Activated T-helper 1 cell treated with anti-CD3 and anti-CD28 coated beads, Interleukin-12 subunit alpha, Interleukin-12 subunit beta, Interleukin-2, Interleukin-4 antibody, amounts not matched to agents 30 ng/mL and 10 ng/mL and 1 ng/mL, durations not matched to agents 14 hours and 24 hours and 36 hours (primary cell): Measurements from ENCODE around the gene AKAP8L. TPM values are rescaled to one million over a fixed set of nuclear protein-coding genes. Genes with fewer than 3 reads are reported as not detected.

Experiments used
- DNase-seq: peaks from one replicate; pipeline ENCODE4 v3.0.0; 2021; ENCODE audit warnings: low spot score
- H3K27ac Mint-ChIP-seq: one replicate; pipeline ENCODE4 v1.8.0; 2021; ENCODE audit warnings: mild to moderate bottlenecking, mixed read lengths
- H3K27me3 Mint-ChIP-seq: one replicate; pipeline ENCODE4 v1.8.0; 2022; ENCODE audit warnings: mild to moderate bottlenecking, moderate library complexity, mixed read lengths; ENCODE audit not compliant: insufficient read depth
- H3K36me3 Mint-ChIP-seq: one replicate; pipeline ENCODE4 v1.8.0; 2021; ENCODE audit warnings: low read depth, mixed read lengths
- H3K4me1 Mint-ChIP-seq: one replicate; pipeline ENCODE4 v1.8.0; 2021; ENCODE audit warnings: low read depth, mixed read lengths
- H3K4me3 Mint-ChIP-seq: one replicate; pipeline ENCODE4 v1.8.0; 2021; ENCODE audit warnings: mild to moderate bottlenecking, moderate library complexity, mixed read lengths
- H3K9me3 Mint-ChIP-seq: one replicate; pipeline ENCODE4 v1.8.0; 2021; ENCODE audit warnings: mixed read lengths
- intact Hi-C: fragments of 100-400 bp; cut with micrococcal nuclease; formaldehyde crosslinking; loops from one replicate; pipeline ENCODE4 v1.15.1; 2024
- total RNA-seq: library from RNA; stranded (reverse); gene quantifications from 2 replicates; pipeline ENCODE4 v1.2.3, GENCODE V29; 2022

AKAP8L gene
- total RNA-seq, 1 donor from 2014 or later, result 77.9 TPM

GRCh38 chr19:15444505-15445226 is 25.9 kb upstream of the AKAP8L start:
- intact Hi-C loops, result no loop called here
- H3K4me1 Mint-ChIP-seq, result peaks cover 8% of the 10 kb centered on the region
- H3K36me3 Mint-ChIP-seq, result peaks cover 15% of the 10 kb centered on the region
- H3K4me3 Mint-ChIP-seq, result no peak overlapping the region
- peaks cover 3% of the 10 kb centered on the region for H3K27me3 Mint-ChIP-seq
- no peaks in the 10 kb centered on the region for H3K9me3 Mint-ChIP-seq
- no peak overlapping the region for H3K27ac Mint-ChIP-seq
- no peak for DNase-seq

- H3K27ac Mint-ChIP-seq, result no peak overlapping the region
- no peaks in the 10 kb centered on the region for H3K9me3 Mint-ChIP-seq
- DNase-seq, result no peak
- peaks cover 14% of the 10 kb centered on the region for H3K36me3 Mint-ChIP-seq
- H3K4me1 Mint-ChIP-seq, result peaks cover 6% of the 10 kb centered on the region
- intact Hi-C loops, result no loop called here
- no peak overlapping the region for H3K4me3 Mint-ChIP-seq
- H3K27me3 Mint-ChIP-seq, result peaks cover 3% of the 10 kb centered on the region
Observed at GRCh38 chr19:15443838-15444237, 25.1 kb upstream of the AKAP8L start.

- intact Hi-C loops, result no loop called here
- H3K27me3 Mint-ChIP-seq, result no peaks in the 10 kb centered on the region
- H3K27ac Mint-ChIP-seq, result no peak overlapping the region
- peaks cover 1% of the 10 kb centered on the region for H3K4me1 Mint-ChIP-seq
- no peak for DNase-seq
- no peak overlapping the region for H3K4me3 Mint-ChIP-seq
- H3K36me3 Mint-ChIP-seq, result peaks cover 9% of the 10 kb centered on the region
- H3K9me3 Mint-ChIP-seq, result no peaks in the 10 kb centered on the region
Observed at GRCh38 chr19:15443325-15443724, 24.5 kb upstream of the AKAP8L start.

GRCh38 chr19:15442142-15442920 is 23.5 kb upstream of the AKAP8L start:
- intact Hi-C loops, result no loop called here
- Mint-ChIP-seq H3K4me1 (no peaks in the 10 kb centered on the region), H3K27me3 (no peaks in the 10 kb centered on the region)

GRCh38 chr19:15441317-15441716 is 22.5 kb upstream of the AKAP8L start:
- Mint-ChIP-seq H3K4me3 (no peak overlapping the region), H3K27ac (no peak overlapping the region)

More at GRCh38 chr19:15442142-15442920, 23.5 kb upstream of the AKAP8L start:
- Mint-ChIP-seq H3K27ac (no peak overlapping the region), H3K4me3 (no peak overlapping the region), H3K9me3 (no peaks in the 10 kb centered on the region), H3K36me3 (peaks cover 6% of the 10 kb centered on the region)
- DNase-seq, result no peak

GRCh38 chr19:15439821-15440641 is 21.2 kb upstream of the AKAP8L start:
- H3K27ac Mint-ChIP-seq, result no peak overlapping the region
- H3K4me1 Mint-ChIP-seq, result peaks cover 5% of the 10 kb centered on the region
- H3K36me3 Mint-ChIP-seq, result no peaks in the 10 kb centered on the region
- H3K27me3 Mint-ChIP-seq, result no peaks in the 10 kb centered on the region
- intact Hi-C loops, result no loop called here
- H3K4me3 Mint-ChIP-seq, result no peak overlapping the region
- H3K9me3 Mint-ChIP-seq, result no peaks in the 10 kb centered on the region
- DNase-seq, result no peak

More at GRCh38 chr19:15441317-15441716, 22.5 kb upstream of the AKAP8L start:
- Mint-ChIP-seq H3K36me3 (no peaks in the 10 kb centered on the region), H3K9me3 (no peaks in the 10 kb centered on the region), H3K4me1 (peaks cover 2% of the 10 kb centered on the region), H3K27me3 (no peaks in the 10 kb centered on the region)
- intact Hi-C loops, result no loop called here
- DNase-seq, result no peak

- Mint-ChIP-seq H3K27me3 (no peaks in the 10 kb centered on the region), H3K4me1 (peaks cover 5% of the 10 kb centered on the region), H3K9me3 (no peaks in the 10 kb centered on the region), H3K27ac (no peak overlapping the region), H3K36me3 (no peaks in the 10 kb centered on the region), H3K4me3 (no peak overlapping the region)
- no peak for DNase-seq
- intact Hi-C loops, result no loop called here
Observed at GRCh38 chr19:15439078-15439799, 20.5 kb upstream of the AKAP8L start.

- DNase-seq, result no peak
- H3K9me3 Mint-ChIP-seq, result no peaks in the 10 kb centered on the region
- no peak overlapping the region for H3K4me3 Mint-ChIP-seq
- no peak overlapping the region for H3K27ac Mint-ChIP-seq
- H3K27me3 Mint-ChIP-seq, result no peaks in the 10 kb centered on the region
- intact Hi-C loops, result no loop called here
- H3K36me3 Mint-ChIP-seq, result no peaks in the 10 kb centered on the region
- peaks cover 5% of the 10 kb centered on the region for H3K4me1 Mint-ChIP-seq
Observed at GRCh38 chr19:15438577-15438976, 19.8 kb upstream of the AKAP8L start.

GRCh38 chr19:15438124-15438496 is 19.3 kb upstream of the AKAP8L start:
- DNase-seq, result no peak

GRCh38 chr19:15437355-15438123 is 18.8 kb upstream of the AKAP8L start:
- DNase-seq, result no peak
- H3K36me3 Mint-ChIP-seq, result no peaks in the 10 kb centered on the region

More at GRCh38 chr19:15438124-15438496, 19.3 kb upstream of the AKAP8L start:
- Mint-ChIP-seq H3K4me3 (no peak overlapping the region), H3K36me3 (no peaks in the 10 kb centered on the region), H3K4me1 (peaks cover 10% of the 10 kb centered on the region), H3K27ac (no peak overlapping the region), H3K27me3 (no peaks in the 10 kb centered on the region), H3K9me3 (no peaks in the 10 kb centered on the region)
- intact Hi-C loops, result no loop called here

GRCh38 chr19:15436826-15437110 is 18.0 kb upstream of the AKAP8L start:
- Mint-ChIP-seq H3K27ac (no peak overlapping the region), H3K4me3 (no peak overlapping the region), H3K36me3 (peaks cover 3% of the 10 kb centered on the region), H3K4me1 (peaks cover 15% of the 10 kb centered on the region), H3K27me3 (no peaks in the 10 kb centered on the region), H3K9me3 (no peaks in the 10 kb centered on the region)
- no peak for DNase-seq
- intact Hi-C loops, result no loop called here

More at GRCh38 chr19:15437355-15438123, 18.8 kb upstream of the AKAP8L start:
- intact Hi-C loops, result no loop called here
- no peak overlapping the region for H3K27ac Mint-ChIP-seq
- H3K4me3 Mint-ChIP-seq, result no peak overlapping the region
- H3K9me3 Mint-ChIP-seq, result no peaks in the 10 kb centered on the region
- H3K27me3 Mint-ChIP-seq, result no peaks in the 10 kb centered on the region
- peaks cover 13% of the 10 kb centered on the region for H3K4me1 Mint-ChIP-seq
